ENCODE measurements around the gene DDOST.
"Not testable (repeated sequence)": the region's sequence is repeated elsewhere in the genome, so short reads cannot be mapped to it uniquely, and the experiment has no call there.

DDOST gene

DNA sequence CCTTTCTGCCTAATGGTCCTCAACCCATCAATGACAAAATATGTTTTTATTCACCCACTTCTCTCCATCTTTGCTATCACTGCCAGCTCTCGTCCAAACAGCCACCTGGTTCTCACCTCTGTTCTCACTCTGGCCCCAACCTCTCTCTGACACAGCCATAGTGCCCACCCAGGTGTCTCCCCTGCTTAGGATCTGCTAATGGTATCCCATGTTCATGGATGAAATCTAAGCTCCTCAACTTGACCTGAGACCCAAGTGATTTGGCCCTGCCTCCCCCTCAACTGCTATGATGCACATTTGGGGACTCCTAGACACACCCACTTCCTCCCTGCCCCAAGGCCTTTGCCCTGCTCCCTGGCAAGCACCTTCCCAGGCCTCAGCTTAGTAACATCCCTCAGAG is 30.7 kb upstream of the DDOST start:
- no peak for DNase-seq (ENCODE audit: low read depth)

DNA sequence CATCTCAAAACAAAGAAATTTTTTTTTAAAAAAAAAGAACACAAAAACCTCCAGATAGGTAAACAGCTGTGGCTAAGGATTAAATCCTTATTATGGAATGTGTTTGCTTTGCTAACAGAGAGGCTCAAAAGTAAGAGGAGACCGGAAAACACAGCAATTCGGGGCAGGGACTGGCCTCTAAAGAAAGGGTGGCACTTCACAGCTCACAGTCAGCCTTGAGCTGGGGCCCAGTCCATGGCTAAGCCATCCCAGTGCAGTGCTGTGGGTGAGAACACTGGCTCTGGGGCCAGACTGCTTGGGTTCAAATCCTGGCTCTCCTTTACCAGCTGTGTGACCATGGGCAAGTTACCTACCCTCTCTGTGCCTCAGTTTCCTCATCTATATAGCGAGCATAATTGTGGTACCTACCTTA is 28.5 kb upstream of the DDOST start:
- DNase-seq (ENCODE audit: low read depth) = no peak

DNA sequence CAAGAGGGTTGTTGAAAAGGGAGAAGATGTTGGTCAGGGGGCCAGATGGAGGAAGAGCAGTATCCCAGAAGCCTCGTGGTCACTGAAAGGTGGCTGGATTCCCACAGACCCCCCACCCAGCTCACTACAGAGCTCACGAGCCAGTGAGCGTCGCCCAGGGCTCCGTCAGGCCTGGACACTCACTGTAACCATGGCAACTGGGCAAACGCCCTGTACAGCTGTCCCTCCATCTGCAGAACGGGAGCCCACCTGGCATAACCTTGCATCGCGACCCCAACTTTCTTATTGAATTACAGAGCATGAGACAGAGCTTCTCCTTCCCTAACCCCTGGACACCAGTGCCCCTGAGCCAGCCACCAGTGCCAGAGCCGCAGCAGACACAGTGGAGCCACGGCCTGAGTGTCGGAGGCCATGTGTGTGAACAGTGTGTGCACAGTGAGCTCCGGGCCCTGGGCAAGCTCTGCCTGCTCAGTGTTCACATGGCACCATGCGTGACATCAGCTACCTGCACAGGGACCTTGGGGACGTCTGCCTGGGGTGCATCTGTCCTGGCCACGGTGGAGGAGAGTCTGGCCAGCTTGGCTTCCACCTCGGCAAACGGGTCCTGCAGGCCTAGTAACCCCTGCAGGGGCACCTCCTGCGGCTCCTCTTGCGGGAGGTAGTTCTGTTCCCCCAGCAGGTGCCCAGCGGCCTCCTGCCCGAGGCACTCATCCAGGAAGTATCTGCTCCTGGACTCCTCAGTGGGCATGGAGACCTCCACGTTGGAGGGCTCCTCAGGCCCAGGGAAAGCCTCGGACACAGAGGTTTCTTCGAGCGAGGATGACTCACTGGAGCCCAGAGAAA is 25.9 kb upstream of the DDOST start:
- no peak for DNase-seq (ENCODE audit: low read depth)

DNA sequence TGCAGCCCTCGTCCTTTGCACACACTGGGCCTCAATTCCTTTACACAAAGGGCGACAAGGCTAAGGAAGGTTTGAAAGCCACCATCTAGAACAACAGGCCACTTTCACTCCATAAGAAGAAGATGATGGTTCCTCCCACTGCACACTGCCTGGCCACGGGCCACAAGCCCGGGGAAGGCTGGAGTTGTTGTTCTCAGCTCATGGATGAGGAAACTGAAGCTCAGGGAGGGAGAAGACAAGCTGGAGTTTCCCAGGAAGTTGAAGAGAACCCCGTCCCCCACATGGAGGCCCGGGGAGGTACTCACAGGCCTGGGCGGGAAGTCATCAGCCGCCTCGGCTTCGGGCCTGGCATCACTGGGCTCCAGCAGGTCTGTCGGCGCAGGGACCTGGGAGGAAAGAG is 24.6 kb upstream of the DDOST start:
- no peak for DNase-seq (ENCODE audit: low read depth)

DNA sequence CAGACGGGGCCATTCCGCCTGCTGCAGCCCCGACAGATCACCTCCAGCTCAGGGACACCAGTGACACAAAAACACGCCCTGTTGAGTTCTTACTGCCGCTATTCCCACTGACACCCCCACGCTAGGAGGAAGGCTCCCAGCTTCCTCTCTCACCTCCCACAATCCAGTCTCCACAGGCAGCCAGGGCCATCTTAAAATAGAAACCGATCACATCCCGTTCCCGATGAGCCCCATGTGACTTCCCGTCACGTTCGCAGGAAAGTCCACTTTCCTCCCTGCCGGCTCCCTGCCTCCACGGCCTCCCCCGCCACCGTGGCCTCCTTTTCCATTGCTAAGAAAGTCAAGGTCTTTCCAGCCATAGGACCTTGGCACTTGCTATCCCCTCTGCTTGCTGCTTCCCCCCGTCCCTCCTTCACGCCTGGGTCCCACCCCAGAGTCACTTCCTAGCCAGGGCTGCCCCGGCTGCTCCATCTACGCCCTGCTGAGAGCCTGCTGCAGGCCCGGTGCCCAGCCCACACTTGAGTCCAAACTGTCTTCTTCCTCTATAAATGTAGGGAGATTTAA is 24.0 kb upstream of the DDOST start:
- DNase-seq (ENCODE audit: low read depth) = no peak

DNA sequence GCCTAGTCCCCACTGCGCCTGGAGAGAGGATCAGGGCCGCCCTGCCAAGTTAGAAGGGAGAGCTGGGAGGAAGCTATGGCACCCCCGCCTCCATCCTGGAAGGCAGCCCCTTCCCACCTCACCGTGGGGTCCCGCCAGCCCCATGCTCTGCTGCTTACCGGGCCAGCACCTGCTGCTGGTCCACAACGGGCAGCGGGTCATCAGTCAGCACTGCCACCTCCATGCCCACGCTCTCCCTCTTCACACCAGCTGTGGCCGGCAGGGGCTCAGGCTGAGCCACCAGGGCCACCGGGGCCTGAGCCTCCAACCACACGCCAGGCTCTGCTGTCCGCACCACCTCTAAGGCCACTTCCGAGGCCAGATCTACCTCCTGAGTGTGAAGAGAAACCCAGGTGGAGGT is 23.5 kb upstream of the DDOST start:
- DNase-seq (ENCODE audit: low read depth) = no peak

DNA sequence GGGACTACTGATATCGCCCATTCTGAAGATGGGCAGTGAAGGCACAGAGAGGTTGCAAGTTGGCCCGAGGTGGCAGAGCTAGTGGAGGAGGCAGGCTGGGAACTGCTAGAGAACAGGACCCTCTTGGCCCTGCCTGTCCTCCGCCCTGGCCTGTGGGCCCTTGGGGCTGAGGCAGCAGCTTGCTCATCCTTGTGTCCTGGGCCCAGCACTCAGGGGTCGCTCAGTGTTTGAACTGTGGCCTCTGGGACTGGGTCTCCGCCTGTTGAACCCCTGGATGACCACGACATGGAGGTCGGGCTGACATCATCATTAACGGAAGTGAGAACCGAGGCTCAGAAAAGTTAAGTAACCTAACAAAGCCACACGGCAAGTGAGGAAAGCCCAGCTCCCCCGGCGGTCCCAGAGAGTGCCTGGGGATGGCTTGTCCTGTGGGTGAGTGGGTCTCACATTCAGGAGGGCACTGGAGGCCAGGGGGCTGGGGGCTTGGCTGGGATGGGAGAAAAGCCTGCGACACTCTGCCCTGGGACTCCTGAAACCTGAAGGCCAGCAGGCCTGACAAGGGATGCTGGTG is 23.0 kb upstream of the DDOST start:
- DNase-seq (ENCODE audit: low read depth) = no peak

DNA sequence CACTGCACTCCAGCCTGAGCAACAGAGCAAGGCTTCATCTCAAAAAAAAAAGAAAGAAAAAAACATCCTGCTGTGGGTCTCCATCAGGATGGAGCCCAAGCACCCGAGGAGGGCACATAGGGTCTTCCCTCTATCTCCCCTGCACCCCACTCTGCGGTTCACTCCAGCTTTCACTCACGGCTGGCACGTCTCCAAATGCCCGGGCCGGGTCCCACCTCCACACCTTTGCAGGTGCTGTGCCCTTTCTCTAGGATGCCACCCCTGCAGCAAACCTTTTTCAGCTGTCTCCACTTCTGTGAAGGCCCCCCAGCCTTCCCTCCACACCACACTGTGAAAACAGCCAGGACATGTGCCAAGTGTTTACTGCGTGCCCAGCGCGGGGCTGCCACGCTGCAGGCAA is 22.4 kb upstream of the DDOST start:
- DNase-seq (ENCODE audit: low read depth) = no peak

DNA sequence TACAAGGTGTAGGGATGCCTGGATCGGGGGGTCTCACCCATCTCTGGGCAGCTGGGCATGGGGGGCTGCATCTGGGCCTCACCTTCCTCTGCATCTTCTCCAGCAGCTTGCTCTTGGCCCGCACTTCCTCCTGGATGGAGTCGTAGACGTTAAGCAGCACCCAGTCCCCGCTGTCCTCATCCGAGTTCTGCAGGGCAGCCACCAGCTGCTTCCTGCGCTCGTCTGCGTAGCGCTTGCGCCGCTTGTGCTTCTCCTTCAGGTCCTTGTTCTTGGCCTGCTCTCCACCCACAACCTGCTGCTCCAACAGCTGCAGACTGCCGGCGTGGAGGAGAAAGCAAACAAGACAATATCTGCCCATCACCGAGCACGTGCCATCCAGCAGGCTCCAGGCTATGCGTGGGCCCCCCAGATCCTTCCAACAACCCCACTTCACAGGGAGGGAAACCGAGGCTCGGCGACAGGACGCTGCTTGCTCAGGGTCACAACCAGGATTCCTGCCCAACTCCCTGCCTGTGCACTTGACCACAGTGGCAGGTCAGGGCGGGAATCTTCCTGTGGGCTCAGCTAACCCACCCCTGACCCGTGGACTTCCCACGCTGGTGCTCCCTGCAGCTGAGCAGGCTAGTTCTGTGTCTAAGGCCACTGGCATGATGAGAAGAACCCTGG is 21.5 kb upstream of the DDOST start:
- no peak for DNase-seq (ENCODE audit: low read depth)

DNA sequence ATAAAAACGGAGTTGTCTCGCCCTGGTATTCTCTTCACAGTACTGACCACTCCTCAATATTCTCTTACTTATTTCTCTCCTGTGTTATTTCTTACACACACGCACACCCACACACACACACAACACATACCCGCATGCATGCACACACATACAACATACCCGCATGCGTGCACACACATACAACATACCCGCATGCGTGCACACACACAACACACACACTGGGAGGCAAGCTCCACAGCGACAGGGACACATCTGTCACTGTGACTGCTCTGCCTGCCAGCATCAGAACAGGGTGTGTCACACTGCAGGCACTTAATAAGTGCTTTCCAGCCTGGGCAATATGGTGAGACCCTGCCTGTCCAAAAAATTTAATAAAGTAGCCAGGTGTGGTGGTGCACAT is 20.8 kb upstream of the DDOST start:
- no peak for DNase-seq (ENCODE audit: low read depth)

DNA sequence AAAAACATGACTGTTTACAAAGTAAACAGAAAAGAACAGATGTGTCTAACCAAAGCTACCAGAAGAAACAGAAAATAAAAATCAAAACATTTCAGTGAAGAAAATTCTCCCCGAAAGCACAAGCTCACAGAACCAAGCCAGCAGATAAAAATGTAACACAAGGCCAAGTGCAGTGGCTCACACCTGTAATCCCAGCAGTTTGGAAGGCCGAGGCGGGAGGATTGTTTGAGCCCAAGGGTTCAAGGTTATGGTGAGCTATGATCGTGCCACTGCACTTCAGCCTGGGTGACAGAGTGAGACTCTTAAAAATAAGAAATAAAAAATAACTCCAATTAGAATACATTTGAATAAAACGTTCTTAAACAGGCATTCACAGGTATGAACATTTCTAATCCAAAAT is 19.1 kb upstream of the DDOST start:
- DNase-seq (ENCODE audit: low read depth) = no peak

DNA sequence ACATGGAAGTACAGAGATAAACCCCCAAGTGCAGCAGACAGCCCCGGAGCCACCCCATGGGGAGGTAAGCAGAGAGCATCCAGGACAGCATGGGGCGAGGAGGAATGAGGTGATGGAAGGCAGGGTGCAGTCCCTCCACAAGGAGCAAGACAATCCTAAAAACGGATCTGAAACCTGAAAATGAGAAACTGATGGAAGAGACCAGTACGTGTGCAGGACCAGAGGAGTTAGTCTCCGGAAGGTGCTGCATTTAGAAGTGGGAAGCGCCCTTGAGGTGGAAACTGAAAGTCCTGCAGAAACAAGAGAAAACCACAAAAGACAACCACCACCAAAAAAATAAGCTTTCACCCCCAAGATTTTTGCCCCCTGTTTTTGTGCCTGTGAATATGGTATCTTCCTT is 17.4 kb upstream of the DDOST start:
- DNase-seq (ENCODE audit: low read depth) = no peak

DNA sequence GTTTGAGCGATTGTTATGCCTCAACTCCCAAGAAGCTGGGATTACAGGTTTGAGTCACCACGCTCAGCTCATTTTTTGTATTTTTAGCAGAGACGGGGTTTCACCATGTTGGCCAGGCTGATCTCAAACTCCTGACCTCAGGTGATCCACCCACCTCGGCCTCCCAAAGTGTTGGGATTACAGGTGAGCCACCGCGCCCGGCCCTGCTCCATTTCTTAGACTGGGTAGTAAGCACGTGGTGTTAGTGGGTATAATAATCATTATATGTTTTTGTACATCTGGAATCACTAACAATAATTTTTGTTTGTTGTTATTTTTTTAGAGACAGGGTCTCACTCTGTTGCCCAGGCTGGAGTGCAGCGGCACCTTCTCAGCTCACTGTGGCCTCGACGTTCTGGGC is 12.5 kb upstream of the DDOST start:
- not testable (repeated sequence) for DNase-seq (ENCODE audit: low read depth)

DNA sequence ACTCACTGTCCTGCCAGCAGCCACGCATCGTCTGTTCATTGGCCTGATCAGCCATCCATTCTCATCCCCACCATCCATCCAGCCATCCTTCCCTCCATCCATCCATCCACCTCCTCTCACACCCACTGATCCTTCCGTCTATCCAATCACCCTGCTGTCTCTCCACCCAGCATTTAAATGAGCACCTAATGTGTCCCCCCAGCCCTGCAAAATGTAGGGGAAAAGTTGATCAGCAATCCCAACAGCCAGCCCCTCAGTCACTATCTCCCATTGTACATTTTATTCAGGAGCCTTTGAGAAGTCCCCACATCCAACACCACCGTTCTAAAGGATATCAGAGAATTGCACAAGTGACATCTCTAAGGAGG is 11.1 kb upstream of the DDOST start:
- DNase-seq (ENCODE audit: low read depth) = no peak

DNA sequence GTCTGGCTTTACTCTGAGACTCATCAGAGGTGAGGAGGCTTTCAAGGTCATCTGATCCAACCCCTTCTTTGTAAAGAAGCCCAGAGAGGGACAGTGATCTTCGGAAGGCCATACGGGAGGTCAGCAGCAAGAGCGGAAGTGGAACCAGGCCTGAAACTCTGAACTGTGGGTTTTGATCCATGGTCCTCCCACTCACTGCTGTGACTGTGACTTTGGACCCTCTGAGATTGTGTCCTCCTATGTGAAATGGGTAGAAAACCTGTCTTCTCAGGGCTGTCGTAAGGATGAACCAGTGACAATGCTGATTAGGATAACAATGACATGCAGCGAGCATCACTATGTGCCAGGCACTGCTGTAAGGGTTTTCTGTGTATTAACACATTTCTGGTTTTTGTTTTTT is 9.8 kb upstream of the DDOST start:
- no peak for DNase-seq (ENCODE audit: low read depth)

DNA sequence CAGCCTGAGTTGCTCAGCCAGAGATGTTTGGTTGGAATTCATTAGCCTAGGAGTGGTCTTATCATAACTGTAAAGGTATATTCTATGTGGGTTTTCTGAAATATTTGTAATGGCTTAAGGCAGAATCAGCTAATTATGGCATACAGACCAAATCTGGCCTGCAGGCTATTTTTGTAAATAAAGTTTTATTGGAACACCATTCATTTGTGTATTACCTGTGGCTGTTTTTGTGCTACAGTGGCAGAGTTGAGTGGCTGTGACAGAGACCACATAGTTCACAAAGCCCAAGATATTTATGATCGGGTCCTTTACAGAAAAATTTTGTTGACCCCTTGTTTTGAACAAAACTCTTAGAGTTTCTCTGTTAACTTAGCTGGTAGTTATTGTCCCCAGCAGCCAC is 7.4 kb upstream of the DDOST start:
- DNase-seq (ENCODE audit: low read depth) = no peak

DNA sequence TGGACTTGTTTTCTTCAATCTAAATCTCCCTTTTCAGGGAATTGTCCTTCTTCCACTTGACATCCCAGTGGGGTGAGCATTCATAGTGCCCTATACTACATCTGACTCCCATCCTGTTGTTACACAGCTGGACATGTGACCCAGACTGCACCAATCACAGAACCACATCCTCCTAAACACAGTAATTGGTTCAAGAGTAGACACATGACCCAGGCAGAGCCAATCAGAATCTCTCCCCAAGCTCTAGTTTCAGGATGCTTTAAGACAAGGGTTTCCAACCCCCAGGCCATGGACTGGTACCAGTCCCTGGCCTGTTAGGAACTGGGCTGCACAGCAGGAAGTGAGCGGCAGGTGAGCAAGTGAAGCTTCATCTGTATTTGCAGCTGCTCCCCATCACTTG is 5.6 kb upstream of the DDOST start:
- no peak for DNase-seq (ENCODE audit: low read depth)

DNA sequence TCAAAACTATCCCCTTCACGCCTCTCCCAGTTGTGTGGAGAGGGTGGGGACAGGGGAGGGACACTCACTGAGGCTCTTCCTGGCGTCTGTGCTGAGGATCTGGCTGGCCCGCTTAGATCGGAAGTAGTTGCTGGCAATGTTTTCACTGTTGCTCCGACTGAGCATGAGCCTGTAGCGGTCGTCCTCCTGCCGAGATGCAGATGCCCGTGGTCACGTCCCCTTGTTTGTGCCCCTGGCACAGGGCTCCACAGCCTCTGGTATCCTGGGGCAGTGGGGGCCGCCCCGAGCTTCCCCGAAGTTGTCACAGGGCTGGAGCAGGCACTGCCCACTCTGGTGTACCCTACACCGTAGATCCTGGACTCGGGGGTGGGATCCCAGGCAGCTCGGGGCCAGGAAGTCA is 5.0 kb upstream of the DDOST start:
- no peak for DNase-seq (ENCODE audit: low read depth)

DNA sequence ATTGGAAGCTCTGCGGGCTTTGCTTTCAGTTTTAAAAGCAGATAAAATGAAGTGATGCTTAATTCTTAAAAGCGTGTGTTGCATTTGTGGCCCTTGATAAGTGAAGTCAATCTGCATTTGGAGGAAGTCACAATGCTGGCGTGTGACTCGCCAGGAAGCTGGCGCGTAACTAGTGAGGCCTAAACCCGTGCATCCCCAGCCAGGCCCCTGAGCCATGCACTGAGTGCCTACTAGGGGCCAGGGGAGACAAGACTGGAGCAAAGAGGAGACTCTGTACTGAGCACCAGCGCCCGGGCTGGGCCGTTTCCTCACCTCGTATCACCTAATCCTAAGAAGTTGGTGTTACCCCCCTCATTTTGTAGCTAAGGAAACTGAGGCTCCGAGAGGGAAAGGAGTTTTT is 4.6 kb upstream of the DDOST start:
- no peak for DNase-seq (ENCODE audit: low read depth)

DNA sequence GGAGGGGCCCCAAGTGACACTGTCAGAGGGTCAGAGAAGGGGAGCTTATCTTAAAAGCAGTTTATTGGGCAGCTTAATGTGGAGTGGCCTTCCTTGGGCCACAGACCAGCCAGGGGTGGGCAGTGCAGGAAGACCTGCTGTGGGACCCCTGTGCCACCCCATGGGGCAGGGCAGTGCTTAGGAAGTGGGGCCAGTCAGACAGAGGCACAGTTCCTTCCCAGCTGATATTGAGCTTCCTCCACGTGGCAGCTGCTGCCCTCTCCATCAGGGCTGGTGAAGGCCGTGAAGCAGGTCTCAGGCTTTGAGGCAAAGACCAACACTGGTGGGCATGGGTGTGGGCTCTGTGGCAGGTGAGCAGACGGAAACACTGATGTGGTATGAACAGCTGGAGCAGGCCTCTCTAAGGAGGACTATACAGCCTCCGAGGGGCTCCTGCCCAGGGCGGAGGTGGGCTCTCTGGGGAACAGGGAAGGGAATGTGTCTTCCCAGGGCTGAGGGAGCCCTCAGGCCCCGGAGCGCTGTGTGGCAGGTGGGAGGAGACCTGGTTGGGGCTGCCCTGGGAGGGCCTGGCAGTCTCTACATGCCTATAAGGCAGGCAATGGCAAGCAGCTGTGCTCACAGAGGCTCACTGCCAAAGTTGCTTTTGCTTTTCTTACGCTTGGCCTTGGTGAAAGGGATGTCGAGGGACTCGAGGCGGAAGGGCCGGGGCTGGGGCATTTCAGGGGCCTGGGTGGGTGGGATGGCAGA is 3.0 kb upstream of the DDOST start:
- DNase-seq (ENCODE audit: low read depth) = no peak

DNA sequence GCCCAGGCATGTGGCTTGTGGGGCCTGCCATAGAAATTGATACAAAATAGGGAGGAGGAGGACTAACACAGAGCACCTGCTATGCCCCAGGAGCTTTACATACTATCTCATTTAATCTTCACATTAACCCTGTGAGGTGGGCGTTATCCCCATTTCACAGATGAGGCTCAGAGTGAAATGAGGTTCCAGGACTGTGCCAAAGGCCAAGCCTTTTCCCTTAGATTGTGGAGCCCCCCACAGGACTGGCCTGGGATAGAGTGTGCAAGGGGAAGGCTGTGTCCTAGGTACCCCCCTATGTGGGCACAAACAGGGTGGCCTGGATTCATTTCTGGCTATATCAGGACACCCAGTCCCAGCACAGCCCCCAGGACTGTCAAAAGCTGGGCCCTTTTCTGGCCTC is 2.2 kb upstream of the DDOST start:
- no peak for DNase-seq (ENCODE audit: low read depth)

DNA sequence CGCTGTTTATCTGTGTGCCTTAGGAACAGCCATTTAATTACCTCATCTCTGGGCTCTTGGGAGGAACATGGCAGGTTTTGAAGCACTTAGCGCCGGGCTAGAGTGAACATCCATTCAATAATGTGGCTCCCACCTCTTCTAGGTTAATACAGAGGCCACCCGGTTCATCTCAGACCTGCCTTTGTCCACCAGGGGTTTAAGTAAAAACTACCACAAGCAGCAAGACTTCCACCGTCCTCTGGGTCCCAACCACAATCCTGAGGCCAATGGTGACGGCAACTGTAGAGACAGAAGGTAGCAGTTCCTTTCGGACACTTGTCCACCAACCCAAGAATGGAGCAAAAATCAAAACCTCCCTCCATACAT is 924 bp upstream of the DDOST start:
- no peak for DNase-seq (ENCODE audit: low read depth)

DNA sequence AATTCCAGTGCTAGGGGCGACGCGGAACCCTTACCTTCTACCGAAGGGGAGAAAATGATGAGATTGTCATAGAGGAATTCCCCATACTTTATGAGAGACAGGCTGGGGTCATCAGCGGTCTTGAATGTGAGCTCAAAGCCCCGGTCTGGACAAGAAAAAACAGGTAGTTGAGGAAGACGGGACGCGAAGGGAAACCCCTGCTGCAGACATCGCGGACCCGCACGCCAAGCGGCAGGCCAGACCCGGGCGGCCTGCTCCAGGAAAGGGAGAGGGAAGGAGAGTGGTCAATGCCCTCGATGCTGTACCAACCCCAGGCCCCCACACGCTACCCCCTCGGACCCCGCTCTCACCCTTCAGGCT is 342 bp downstream of the DDOST start:
- no peak for DNase-seq (ENCODE audit: low read depth)

All from stimulated activated CD8-positive, alpha-beta memory T cell treated with anti-CD3 and anti-CD28 coated beads, Interleukin-12 subunit alpha, Interleukin-12 subunit beta, amount 100 ng/mL, for 4 hours (primary cell).